Measurements from ENCODE around the gene NPW.
"Not testable (repeated sequence)": the region's sequence is repeated elsewhere in the genome, so short reads cannot be mapped to it uniquely, and the experiment has no call there.

NPW gene

DNA sequence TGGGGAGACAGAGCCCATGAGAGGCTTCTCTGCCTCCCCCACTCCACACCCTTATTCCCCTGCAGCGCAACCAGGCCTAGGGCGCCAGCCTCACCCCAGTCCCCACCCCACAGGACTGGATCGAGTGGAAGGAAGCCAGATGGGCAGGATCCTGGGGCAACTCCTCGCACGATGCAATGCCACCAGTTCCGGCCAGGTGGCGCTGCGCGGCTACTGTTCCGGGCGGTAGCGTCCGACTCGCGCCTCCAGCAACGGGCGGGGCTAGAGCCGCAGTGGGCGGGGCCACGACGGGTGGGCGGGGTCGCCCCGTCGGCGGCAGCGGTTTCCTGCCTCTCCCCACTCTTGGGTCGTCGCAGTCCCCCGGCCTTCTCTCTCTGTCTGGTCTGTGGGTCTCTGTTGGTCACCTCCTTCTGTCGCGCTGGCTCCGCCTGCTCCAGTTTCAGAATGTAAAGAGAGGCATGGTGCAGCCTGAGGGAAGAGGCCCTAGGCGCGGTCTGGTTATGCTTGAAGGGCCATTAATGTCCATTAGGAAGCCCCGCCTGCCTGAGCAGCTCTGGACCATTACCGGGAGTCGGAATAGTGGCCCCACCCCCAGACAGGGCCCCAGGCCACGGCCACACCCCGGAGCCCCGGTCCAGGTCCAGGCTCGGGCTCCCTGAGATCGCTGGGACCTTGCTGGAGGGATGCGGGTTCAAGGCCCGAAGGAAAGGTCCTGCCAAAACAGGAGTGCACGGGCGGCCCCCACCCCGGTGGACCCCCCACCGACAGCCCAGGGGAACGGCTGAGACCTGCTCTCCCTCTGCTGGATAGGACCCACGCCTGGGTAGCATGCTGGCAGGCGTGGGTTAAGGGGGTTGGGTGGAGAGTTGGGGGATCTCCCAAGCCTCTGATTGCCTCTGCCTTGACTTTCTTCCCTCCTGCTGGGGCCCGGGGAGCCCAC lies 3.8 kb downstream of the NPW start:
- DNase-seq = peak; percentile 93

DNA sequence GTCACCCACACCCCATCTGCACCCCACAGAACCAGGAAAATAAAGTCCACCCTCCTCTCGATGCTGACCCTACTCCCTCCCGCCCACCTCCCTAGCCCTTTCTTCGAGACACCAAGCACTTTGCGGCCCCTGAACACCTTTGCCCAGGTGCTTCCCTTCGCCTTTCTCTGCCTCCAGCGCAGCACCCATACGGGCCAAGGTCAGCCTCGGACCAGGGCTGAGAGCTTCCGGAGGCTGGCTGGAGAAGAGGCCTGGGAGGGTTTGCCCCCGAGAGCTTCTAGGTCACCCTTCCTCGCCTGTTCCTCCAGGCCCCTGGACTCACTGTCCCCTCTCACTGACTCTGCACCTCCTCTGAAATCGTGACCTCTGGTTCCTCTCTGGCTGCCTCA lies 4.4 kb downstream of the NPW start:
- no peak for DNase-seq

DNA sequence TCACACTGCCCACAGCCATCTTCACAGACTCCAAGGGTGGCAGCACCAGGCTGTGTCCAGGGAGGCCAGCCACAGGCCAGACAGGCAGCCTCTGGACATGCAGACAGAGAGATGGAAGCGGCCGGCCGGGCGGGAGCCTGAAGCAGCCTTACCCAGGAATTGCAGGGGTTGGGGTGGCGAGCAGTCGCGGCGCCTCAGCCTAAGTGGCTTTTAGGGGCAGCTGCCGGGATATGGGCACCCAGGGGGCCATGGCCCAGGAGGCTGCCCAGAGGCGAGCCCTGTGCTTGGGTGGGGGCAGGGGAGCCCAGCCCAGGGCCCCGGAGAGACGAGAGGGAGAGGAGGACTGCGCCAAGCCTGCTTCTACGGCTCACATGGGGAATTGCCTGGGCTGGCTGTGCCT lies 5.7 kb downstream of the NPW start:
- DNase-seq = no peak

DNA sequence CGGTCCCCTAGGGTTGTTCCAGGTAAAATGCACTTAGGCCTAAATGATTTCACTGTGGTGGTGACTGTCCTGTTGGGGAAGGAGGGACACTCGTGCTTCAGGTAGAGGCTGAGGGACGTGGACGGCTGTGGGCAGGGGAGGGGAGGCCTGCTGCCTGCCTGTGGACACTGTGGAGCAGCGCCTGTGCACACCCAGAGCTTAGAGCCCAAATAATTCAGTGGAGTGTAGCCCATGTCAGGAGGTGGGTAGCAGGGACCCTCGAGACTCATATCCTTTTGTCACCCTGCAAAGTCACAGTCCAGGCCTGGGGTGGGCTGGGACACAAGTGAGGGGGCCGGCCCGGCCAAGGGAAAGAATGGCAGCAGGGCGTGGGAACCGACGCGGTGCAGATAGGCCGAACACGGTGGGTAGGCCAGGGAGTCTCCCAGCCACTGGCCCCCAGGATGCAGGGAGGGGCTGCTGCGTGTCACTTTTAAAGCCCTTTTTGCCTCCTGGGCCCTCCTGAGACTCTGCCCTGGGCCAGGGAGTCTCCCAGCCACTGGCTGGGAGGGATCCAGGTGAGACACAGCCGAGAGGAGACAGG lies 6.4 kb downstream of the NPW start:
- no peak for DNase-seq

- DNase-seq = no peak
Observed at GRCh38 chr16:2026461-2027023, 7.0 kb downstream of the NPW start, which contains the start of gene NHERF2. TSS of gene NHERF2 (plus strand) at chr16:2026902. CDS start at chr16:2027006, 104 bp downstream.

DNA sequence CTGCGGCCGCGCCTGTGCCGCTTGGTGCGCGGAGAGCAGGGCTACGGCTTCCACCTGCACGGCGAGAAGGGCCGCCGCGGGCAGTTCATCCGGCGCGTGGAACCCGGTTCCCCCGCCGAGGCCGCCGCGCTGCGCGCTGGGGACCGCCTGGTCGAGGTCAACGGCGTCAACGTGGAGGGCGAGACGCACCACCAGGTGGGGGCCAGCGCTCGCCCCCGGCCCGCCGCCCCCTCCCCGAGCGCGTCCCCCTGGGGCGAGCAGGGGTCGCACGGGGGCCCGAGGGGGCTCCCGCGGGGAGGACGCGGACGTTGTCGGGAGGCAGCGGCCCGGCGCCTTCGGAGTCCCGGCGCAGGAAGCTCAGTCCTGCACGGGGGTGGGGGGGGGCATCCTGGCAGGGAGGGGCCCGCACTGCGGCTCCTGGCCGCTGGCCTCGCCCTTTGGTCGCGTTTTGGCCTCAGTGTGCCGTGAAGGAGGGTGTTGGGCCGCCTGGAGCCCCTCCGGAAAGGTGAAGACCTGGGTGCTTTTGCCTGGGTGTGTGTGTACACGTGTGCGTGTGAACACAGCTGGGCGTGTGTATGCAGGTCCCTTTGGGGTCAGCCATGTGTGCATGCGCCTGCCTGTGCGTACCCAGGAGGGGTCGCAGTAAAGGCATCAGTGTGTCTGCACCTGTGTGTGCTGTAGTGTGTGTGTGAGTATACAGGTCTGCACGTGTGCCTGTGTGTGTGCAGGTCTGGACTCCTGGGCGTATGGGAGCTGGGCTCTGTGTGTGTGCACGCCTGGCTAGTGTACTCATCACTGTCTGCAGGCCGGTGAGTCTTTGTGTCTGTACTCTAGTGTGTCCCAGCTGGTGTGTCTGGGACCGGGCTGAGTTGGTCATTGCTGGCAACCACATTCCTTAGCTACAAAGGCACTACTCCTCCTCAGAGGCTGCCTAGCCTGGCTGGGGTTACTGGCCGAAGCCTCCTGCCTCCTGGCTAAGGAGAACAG lies 7.7 kb downstream of the NPW start:
- DNase-seq = no peak

- no peak for DNase-seq
Observed at GRCh38 chr16:2028146-2028545, 8.6 kb downstream of the NPW start.

- DNase-seq = no peak
Observed at GRCh38 chr16:2028620-2029220, 9.1 kb downstream of the NPW start.

- no peak for DNase-seq
Observed at GRCh38 chr16:2029350-2029749, 9.8 kb downstream of the NPW start.

- no peak for DNase-seq
Observed at GRCh38 chr16:2030036-2030435, 10.5 kb downstream of the NPW start.

DNA sequence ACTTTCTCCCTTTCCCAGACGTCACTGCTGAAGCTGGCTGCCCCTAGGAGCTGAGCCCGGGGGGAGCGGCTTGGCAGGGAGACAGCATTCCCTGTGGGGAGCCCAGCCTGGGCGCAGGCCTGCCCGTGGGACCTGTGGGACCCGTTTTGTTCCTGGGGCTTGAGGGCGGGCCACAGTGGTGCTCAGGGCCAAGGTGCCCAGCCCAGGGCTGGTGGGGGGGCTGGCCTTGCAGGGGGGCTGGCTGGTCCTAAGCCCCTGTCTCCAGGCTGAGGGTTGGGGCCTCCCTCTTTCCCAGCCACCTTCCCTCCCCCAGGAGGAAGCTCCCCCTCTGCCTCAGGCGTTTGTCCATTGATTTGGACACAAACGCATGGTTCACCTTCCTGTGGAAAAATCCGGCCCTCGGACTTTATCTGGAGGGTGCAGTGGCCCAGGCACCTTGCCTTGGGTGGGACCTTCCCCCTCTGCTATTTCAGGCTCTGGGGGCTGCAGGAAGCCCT lies 11.5 kb downstream of the NPW start:
- DNase-seq = no peak

DNA sequence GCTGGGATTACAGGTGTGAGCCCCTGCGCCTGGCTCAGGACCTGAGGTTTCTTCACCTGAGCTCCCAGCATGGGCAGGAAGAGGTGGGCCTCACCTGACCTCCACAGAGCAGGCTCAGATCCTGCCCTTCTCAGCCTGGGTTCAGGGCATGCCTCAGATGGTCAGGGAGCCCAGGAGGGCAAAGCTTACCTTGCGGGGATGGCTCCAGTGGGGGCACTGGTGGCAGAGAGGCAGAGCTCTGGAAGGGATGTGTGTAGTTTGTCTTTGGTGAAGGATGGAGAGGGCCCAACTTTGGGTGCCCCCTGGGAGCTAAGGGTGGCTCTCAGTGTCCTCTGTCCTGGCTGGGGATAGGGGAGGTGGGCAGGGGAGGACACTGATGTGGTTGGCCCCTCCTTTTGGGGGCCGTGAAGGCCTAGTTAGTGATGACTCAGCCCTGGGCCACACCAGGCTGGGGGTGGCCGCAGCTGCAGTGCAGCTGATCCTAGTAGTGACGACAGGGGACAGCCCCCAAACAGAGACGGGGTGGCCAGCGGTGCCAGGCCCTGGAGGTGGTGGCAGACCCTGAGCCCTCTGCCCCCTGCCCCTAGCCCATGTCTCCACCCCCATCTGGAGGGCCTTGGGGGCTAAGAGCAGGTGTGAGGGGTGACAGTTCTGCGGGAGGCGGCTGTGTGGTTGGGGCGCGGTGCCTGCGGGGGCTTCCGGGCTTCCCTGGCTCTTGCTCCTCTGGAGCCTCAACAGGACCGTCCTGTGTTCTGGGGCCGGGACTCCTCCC lies 12.9 kb downstream of the NPW start:
- DNase-seq = no peak

- no peak for DNase-seq
Observed at GRCh38 chr16:2033057-2033908, 13.7 kb downstream of the NPW start.

DNA sequence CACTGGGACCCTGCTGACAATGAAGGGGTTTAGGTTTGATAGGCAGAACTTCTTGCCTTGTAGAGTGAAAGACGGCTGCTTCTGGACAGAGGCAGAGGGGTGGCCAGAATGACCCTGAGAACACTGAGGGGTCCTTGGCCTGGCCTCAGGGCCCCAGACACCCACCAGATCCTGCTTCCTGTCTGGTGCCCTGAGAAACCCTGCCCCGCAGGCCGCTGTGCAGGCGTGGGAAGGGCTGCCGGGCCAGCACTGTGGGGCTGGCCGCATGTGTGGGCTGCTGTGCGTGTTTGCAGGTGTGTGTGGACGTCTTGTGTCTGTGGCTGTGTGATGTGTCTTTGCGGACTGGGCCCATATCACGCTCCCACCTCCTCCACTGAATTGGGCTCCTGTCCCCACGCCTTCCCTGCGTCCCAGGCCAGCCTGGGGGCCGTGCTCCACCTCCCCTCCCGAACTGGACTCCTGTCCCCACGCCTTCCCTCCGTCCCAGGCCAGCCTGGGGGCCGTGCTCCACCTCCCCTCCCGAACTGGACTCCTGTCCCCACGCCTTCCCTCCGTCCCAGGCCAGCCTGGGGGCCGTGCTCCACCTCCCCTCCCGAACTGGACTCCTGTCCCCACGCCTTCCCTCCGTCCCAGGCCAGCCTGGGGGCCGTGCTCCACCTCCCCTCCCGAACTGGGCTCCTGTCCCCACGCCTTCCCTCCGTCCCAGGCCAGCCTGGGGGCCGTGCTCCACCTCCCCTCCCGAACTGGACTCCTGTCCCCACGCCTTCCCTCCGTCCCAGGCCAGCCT lies 14.5 kb downstream of the NPW start:
- DNase-seq = not testable (repeated sequence)

DNA sequence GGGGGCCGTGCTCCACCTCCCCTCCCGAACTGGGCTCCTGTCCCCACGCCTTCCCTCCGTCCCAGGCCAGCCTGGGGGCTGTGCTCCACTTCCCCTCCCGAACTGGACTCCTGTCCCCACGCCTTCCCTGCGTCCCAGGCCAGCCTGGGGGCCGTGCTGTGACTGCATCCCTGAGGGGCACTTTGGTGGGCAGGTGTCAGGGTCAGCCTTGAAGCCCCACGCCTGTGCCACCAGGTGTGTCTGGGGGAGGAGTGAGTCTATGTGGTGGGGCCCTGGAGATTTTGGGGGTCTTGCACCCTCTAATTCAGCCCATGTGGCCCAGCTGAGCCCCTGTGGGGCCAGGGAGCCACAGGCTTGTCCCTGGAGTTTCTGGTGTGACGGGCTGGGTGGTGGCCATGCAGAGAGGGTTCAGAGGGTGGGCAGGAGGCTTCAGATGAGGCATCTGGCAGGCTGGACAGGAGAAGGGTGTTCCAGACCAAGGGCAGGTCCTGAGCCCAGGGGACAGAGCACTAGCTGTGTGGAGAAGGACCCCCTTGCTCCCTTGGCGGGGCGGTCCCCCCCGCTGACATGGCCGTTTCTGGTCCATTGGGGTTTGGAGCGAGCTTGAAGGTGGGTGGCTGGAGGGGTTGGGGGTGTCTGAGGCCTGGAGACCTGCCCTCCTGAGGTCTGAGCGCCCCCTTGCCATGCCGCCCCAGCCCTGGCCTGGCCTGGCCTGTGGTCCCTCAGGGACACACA lies 15.3 kb downstream of the NPW start:
- no peak for DNase-seq

DNA sequence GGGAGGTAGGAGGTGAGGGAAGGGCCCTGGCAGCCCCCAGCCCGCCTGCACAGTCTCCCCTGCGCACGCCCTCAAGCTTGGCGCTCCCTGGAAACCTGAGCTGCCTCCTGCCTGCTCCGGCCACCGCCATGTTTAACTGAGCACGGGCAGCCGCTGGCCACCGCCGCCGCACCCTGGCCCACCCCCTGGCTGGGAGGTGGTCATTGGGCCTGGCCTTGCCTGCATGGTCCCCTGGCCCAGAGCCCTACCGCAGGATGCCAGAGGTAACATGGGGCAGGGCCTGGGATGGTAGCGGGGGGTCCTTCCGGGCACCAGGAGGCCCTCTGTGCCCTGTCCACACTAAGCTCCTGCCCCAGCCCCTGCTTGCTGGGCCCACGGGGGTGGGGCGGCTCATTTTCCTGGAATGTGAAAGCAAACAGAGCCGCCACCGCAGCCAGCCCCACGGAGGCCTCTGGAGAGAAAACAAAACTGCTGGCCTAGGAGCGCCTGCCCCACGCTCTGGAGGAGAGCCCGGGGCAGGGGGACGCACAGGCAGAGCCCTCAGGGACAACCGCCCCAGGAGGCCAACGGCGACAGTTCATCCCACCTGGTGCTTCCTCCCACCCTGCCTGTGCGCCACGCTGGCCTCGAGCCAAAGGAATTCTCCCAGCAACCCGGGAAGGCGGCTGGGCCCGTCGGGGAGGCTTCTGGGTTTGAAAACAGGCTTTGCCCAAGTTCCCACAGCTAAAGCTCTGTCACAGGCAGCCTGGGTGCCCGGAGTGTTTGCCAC lies 16.0 kb downstream of the NPW start:
- DNase-seq = no peak

DNA sequence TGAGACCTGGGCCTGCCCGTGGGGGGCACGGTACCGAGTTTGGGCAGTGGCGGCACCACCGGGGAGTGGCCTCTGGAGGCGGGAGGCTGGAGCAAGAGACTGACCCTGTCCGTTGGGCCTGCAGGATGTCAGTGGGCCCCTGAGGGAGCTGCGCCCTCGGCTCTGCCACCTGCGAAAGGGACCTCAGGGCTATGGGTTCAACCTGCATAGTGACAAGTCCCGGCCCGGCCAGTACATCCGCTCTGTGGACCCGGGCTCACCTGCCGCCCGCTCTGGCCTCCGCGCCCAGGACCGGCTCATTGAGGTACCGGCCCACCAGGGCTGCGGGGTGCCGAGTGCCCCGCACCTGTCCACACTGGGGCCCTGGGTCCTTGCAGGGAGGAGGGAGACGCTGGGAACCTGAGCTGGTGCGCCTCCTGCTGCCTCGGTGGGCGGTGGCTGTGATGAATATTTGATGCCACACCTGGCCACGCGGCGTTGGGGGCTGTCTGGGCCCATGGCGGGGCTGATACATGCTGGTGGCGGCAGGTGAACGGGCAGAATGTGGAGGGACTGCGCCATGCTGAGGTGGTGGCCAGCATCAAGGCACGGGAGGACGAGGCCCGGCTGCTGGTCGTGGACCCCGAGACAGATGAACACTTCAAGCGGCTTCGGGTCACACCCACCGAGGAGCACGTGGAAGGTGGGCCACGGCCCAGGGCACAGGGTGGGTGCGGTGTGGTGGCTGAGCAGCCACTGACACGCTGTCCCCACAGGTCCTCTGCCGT lies 16.8 kb downstream of the NPW start:
- DNase-seq = no peak

All from stimulated activated CD4-positive, alpha-beta T cell treated with anti-CD3 and anti-CD28 coated beads, Interleukin-1b, Interleukin-23, amount 100 ng/mL, for 48 hours (primary cell).